SK-N-SH (cell line): ENCODE data around the gene RAB3GAP2. TPM values are rescaled to one million over a fixed set of nuclear protein-coding genes. Genes with fewer than 3 reads are reported as not detected.

Source experiments
- CTCF ChIA-PET: fragments of 300-600, 350-600 bp; formaldehyde crosslinking; extraction: SDS; loops from one replicate; lab custom pipeline; 2021; lab: Yijun Ruan, JAX
- POLR2A ChIA-PET: fragments of 350-600 bp; sonication (Branson Sonifier 250); formaldehyde crosslinking; extraction: SDS; loops from one replicate; lab custom pipeline; 2020; ENCODE audit warnings: antibody characterized with exemption, inconsistent platforms; lab: Yijun Ruan, JAX
- DNase-seq: peaks from one replicate; pipeline ENCODE4 v3.0.0; 2012
- H2AFZ ChIP-seq: fragments of 200-600 bp; sonication (generic); 2 replicates; pipeline ENCODE4 v1.8.1; 2016; ENCODE audit warnings: antibody characterized with exemption, mild to moderate bottlenecking, low read depth
- H3F3A ChIP-seq: fragments of 200-600 bp; sonication (generic); replicated peaks from 2 replicates; pipeline ENCODE3; 2016; ENCODE audit warnings: antibody characterized with exemption, mild to moderate bottlenecking; ENCODE audit not compliant: insufficient read depth
- H3K27ac ChIP-seq, 2 experiments: fragments of 200-500 bp in 1 of 2; fragments of 200-600 bp in 1 of 2; sonication (Bioruptor generic) in 1 of 2; sonication (generic), shearing (Covaris generic) in 1 of 2; 2 replicates each; pipeline versions ENCODE4 v1.5.1 to v1.6.1; 2014 to 2016; ENCODE audit warnings: low read depth in 2 of 2, inconsistent platforms in 1 of 2, low read length in 1 of 2, mild to moderate bottlenecking in 1 of 2, mixed read lengths in 1 of 2
- H3K27me3 ChIP-seq: fragments of 200-600 bp; sonication (generic), shearing (Covaris generic); 2 replicates; pipeline ENCODE4 v1.6.1; 2016; ENCODE audit warnings: mixed run types; ENCODE audit not compliant: insufficient read depth
- H3K36me3 ChIP-seq, 2 experiments: fragments of 200-500 bp in 1 of 2; fragments of 200-600 bp in 1 of 2; sonication (Bioruptor generic) in 1 of 2; sonication (generic) in 1 of 2; replicated peaks in 1 of 2; 2 replicates each; pipeline versions ENCODE3 to v1.5.1; 2014 to 2016; ENCODE audit warnings: low read length in 1 of 2, mild to moderate bottlenecking in 1 of 2; ENCODE audit not compliant: insufficient read depth in 2 of 2, control insufficient read depth in 1 of 2
- H3K4me1 ChIP-seq, 2 experiments: fragments of 200-500 bp in 1 of 2; fragments of 200-600 bp in 1 of 2; sonication (Bioruptor generic) in 1 of 2; sonication (generic), shearing (Covaris generic) in 1 of 2; 2 replicates each; pipeline versions ENCODE4 v1.5.1 to v1.6.1; 2014 to 2016; ENCODE audit warnings: low read depth in 1 of 2, low read length in 1 of 2, mixed run types in 1 of 2; ENCODE audit not compliant: insufficient read depth in 2 of 2, control insufficient read depth in 1 of 2
- H3K4me2 ChIP-seq: fragments of 200-600 bp; sonication (generic), shearing (Covaris generic); 2 replicates; pipeline ENCODE4 v1.6.1; 2017; ENCODE audit warnings: mixed run types
- H3K4me3 ChIP-seq, 2 experiments: fragments of 200-500 bp in 1 of 2; fragments of 200-600 bp in 1 of 2; sonication (Bioruptor generic) in 1 of 2; sonication (generic), shearing (Covaris generic) in 1 of 2; 2 replicates each; pipeline versions ENCODE4 v1.5.1 to v1.8.1; 2014 to 2016; ENCODE audit warnings: low read depth in 2 of 2, inconsistent platforms in 1 of 2, low read length in 1 of 2, mild to moderate bottlenecking in 1 of 2, mixed read lengths in 1 of 2, moderate library complexity in 1 of 2
- H3K79me2 ChIP-seq: fragments of 200-600 bp; sonication (generic); 2 replicates; pipeline ENCODE4 v1.8.1; 2017; ENCODE audit warnings: mild to moderate bottlenecking; ENCODE audit not compliant: insufficient read depth
- H3K9ac ChIP-seq: fragments of 200-600 bp; sonication (generic); 2 replicates; pipeline ENCODE4 v1.6.1; 2017; ENCODE audit warnings: mixed run types
- H3K9me2 ChIP-seq: fragments of 200-600 bp; sonication (generic); 2 replicates; pipeline ENCODE4 v1.6.1; 2017; ENCODE audit warnings: mixed run types
- H3K9me3 ChIP-seq: fragments of 200-600 bp; sonication (generic); 2 replicates; pipeline ENCODE4 v1.6.1; 2017; ENCODE audit warnings: mixed run types, mild to moderate bottlenecking, moderate library complexity
- H4K20me1 ChIP-seq: fragments of 200-600 bp; sonication (generic); 2 replicates; pipeline ENCODE4 v1.6.1; 2017; ENCODE audit warnings: mild to moderate bottlenecking, mixed run types; ENCODE audit not compliant: insufficient read depth
- CHD2 ChIP-seq: fragments of 150-350 bp; IDR thresholded peaks from 2 replicates; pipeline ENCODE4 v1.6.1; 2018; ENCODE audit warnings: low read length; ENCODE audit not compliant: partially characterized antibody
- CTCF ChIP-seq: fragments of 200-600 bp; sonication (generic); IDR thresholded peaks from 2 replicates; pipeline ENCODE4 v1.6.1; 2017; ENCODE audit warnings: antibody characterized with exemption, mild to moderate bottlenecking, moderate library complexity
- FOSL2 ChIP-seq: IDR thresholded peaks from 2 replicates; pipeline ENCODE4 v1.4.0; 2012; ENCODE audit warnings: low read depth, mild to moderate bottlenecking, moderate library complexity, borderline replicate concordance
- FOXM1 ChIP-seq: IDR thresholded peaks from 2 replicates; pipeline ENCODE4 v1.4.0; 2012; ENCODE audit warnings: low read depth, mild to moderate bottlenecking
- GABPA ChIP-seq: IDR thresholded peaks from 2 replicates; pipeline ENCODE4 v1.4.0; 2012; ENCODE audit warnings: low read depth, mild to moderate bottlenecking
- MAX ChIP-seq: IDR thresholded peaks from 2 replicates; pipeline ENCODE4 v1.4.0; 2012; ENCODE audit warnings: low read depth
- REST ChIP-seq: IDR thresholded peaks from 2 replicates; pipeline ENCODE4 v1.6.1; 2012; ENCODE audit warnings: mild to moderate bottlenecking, low read depth, low read length, moderate library complexity
- TEAD4 ChIP-seq: IDR thresholded peaks from 2 replicates; pipeline ENCODE4 v1.4.0; 2012; ENCODE audit warnings: mild to moderate bottlenecking, borderline replicate concordance; ENCODE audit not compliant: insufficient read depth
- USF2 ChIP-seq: fragments of 150-350 bp; IDR thresholded peaks from 2 replicates; pipeline ENCODE4 v1.6.1; 2017; ENCODE audit warnings: antibody characterized with exemption, low read length, low read depth, borderline replicate concordance
- WGBS: methylation state at CpG from one replicate; pipeline ENCODE4 v1.1.6; 2017; ENCODE audit warnings: low lambda C conversion rate; 5-methylcytosine and 5-hydroxymethylcytosine counted together
- polyA plus RNA-seq, 3 experiments: library from polyadenylated mRNA; depleted of rRNA; stranded (reverse); fragments of >200 nt; gene quantifications; 2 replicates each; pipeline ENCODE4 v1.2.3, GENCODE V29; 2012

RAB3GAP2 gene
- polyA plus RNA-seq, 1 of the 3 experiments (the other 2 are of a cell fraction), result 9.3 TPM

GRCh38 chr1:220290140-220290761 is 18.0 kb upstream of the RAB3GAP2 start (continued):
- no peak for TF ChIP-seq REST
- TF ChIP-seq FOXM1, result no peak
- no peak for TF ChIP-seq USF2
- TF ChIP-seq CTCF, result no peak

- WGBS, result 90% methylated on average over 8 of the region's 8 CpGs
- CTCF ChIA-PET, result interaction anchor here (1.7 to 9.8 kb wide), 2 partner anchors 9 to 489 kb away, joined by 5 to 76 read pairs; no protein-coding TSS in a partner anchor
These were observed 14.9 kb upstream of the RAB3GAP2 start for GRCh38 chr1:220287129-220287528.

More at GRCh38 chr1:220287129-220287528, 14.9 kb upstream of the RAB3GAP2 start:
- no peak overlapping the region for H3K4me2 ChIP-seq
- TF ChIP-seq USF2, result no peak
- TF ChIP-seq CHD2, result no peak
- no peak for TF ChIP-seq FOSL2
- TF ChIP-seq GABPA, result no peak
- TF ChIP-seq TEAD4, result no peak
- TF ChIP-seq MAX, result no peak
- H4K20me1 ChIP-seq, result no peaks in the 10 kb centered on the region
- H3K4me1 ChIP-seq, result peaks cover 0 to 6% of the 10 kb centered on the region in 2 experiments; a peak in 2 of 4 replicates
- no peak overlapping the region for H2AFZ ChIP-seq
- POLR2A ChIA-PET, result no interaction called here
- no peak for DNase-seq
- H3K9ac ChIP-seq, result no peak overlapping the region
- no peak overlapping the region for H3K4me3 ChIP-seq
- H3K9me3 ChIP-seq, result no peaks in the 10 kb centered on the region
- no peak overlapping the region for H3K27ac ChIP-seq
- H3F3A ChIP-seq, result no peaks in the 10 kb centered on the region
- H3K9me2 ChIP-seq, result no peaks in the 10 kb centered on the region
- no peaks in the 10 kb centered on the region for H3K79me2 ChIP-seq
- no peaks in the 10 kb centered on the region for H3K36me3 ChIP-seq
- no peaks in the 10 kb centered on the region for H3K27me3 ChIP-seq
